Measurements from ENCODE around the gene ZNF394.
"Not testable (repeated sequence)": the region's sequence is repeated elsewhere in the genome, so short reads cannot be mapped to it uniquely, and the experiment has no call there.

ZNF394 gene

GRCh38 chr7:99499721-99500636 is at the start of gene ZNF394:
Gene ZNF394 (minus strand): TSS chr7:99500281. CDS start chr7:99500093, 188 bp downstream.
- DNase-seq (ENCODE audit: low spot score): peak; percentile 91

DNA sequence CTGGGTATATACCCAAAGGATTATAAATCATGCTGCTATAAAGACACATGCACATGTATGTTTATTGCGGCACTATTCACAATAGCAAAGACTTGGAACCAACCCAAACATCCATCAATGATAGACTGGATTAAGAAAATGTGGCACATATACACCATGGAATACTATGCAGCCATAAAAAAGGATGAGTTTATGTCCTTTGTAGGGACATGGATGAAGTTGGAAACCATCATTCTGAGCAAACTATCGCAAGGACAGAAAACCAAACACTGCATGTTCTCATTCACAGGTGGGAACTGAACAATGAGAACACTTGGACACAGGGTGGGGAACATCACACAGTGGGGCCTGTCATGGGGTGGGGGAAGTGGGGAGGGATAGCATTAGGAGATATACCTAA is 49.5 kb upstream of the ZNF394 start:
- not testable (repeated sequence) for DNase-seq (ENCODE audit: low spot score)

- not testable (repeated sequence) for DNase-seq (ENCODE audit: low spot score)
Observed at GRCh38 chr7:99545308-99545707, 45.2 kb upstream of the ZNF394 start.

- no peak for DNase-seq (ENCODE audit: low spot score)
Observed at GRCh38 chr7:99543916-99544315, 43.8 kb upstream of the ZNF394 start.

GRCh38 chr7:99543081-99543671 is 43.1 kb upstream of the ZNF394 start:
- no peak for DNase-seq (ENCODE audit: low spot score)

DNA sequence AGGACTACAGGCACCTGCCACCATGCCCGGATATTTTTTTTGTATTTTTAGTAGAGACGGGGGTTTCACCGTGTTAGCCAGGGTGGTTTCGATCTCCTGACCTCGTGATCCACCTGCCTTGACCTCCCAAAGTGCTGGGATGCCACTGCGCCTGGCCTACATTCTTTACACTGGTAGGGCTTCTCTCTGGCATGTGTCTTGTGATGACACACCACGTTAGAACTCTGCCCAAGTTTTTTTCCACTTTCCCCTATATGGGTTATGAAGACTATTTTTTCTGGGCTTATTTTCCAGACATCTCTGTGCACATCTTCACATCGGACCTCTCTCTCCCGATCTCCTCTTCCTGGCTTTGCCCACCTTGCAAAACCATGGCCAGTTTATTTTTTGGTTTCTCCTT is 41.1 kb upstream of the ZNF394 start:
- no peak for DNase-seq (ENCODE audit: low spot score)

DNA sequence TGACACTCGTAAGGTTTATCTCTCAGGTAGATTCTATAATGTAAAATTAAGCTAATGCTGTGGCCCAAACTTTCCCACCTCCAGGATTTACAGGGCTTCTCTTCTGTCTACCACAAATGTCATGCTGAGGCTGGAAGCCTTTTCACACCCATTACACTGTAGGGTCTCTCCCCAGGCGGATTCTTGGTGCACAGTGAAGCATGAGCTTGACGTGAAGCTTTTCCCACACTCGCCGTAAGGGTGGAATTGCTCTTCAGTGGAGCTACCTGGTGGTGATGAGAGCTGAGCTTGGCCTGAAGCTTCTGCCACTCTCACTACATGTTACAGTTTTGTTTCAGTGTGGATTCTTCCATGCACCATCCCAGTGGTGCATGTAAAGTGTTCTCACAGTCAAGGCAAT is 40.5 kb upstream of the ZNF394 start:
- no peak for DNase-seq (ENCODE audit: low spot score)

GRCh38 chr7:99539213-99539811 is 39.2 kb upstream of the ZNF394 start:
- no peak for DNase-seq (ENCODE audit: low spot score)

- no peak for DNase-seq (ENCODE audit: low spot score)
Observed at GRCh38 chr7:99535667-99536066, 35.6 kb upstream of the ZNF394 start.

GRCh38 chr7:99531354-99531765 is 31.3 kb upstream of the ZNF394 start:
- DNase-seq (ENCODE audit: low spot score): no peak

- DNase-seq (ENCODE audit: low spot score): no peak
Observed at GRCh38 chr7:99525713-99526440, 25.8 kb upstream of the ZNF394 start.

DNA sequence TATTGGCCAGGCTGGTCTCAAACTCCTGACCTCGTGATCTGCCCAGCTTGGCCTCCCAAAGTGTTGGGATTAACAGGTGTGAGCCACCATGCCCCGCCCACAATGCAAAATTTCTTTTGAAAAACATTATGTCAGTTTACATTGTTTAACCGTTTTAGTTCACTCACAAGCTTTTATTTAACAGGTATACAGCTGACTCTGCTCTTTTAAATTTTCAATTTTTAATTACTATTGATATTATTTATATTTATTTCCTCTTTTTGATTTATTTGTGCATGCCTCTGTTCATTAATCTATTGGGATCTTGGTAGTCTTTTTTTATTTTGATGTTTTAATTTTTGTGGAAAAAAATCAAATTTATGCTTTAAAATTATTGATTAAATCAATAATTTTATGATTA is 21.3 kb upstream of the ZNF394 start:
- no peak for DNase-seq (ENCODE audit: low spot score)

DNA sequence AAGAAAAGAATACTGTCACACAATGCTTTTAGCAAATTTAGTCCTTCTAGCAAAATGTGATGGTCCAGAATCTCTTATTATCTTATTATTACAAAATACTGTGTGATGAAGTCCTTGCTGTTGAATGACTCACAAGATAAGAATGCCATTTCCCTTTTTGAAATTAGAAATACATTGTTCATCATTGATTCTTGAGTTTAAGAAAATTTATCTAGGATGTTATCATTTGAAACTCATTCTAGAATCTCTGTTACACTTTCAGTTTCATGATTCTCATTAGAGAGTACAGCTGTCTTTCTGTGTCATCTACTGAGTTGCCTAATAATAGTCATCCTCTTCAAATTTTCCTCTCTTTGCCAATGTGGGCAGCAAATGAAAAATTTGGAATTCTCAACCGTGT is 14.0 kb upstream of the ZNF394 start:
- DNase-seq (ENCODE audit: low spot score): no peak

GRCh38 chr7:99505324-99505662 is 5.2 kb upstream of the ZNF394 start:
- DNase-seq (ENCODE audit: low spot score): no peak

DNA sequence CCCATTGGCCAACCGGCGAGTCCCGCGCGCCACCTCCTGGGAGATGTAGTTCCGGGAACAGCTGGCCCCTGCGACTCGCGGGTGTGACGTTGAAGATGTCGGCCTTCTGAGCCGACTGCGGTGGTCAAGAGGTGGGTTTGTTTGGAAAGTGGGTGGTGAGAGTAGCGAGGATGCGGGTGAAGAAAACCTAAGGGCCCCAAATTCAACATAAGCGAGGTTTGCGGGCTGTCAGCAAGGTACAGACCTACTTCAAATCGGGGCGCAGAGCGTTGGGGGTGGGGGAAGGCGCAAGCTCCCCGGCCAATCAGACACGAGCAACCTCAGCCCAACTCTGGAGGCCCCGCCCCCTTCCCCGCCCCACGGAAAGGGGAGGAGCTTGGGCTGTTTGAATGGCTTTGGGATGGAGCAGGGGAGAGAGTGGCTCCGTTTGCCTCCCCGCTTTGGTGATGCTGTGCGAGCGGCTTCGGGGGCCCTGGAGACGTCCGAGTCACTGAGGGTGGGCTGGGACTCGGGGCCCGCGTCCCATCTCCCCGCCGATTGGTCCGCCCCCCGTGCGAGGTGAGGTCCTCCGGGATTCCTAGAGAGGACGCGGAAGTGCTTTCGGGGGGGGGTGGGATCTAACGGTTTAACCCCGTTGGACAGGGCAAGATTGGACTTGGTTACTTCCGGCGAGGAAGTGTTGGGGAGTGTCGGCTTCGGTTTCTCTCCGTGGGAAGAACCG is 4.7 kb upstream of the ZNF394 start, which contains the start of gene ZKSCAN5:
Gene ZKSCAN5 (plus strand): TSS at position 60 of the 721 bp plus-strand sequence. CDS start 1,383 bp downstream, outside the sequence.
- DNase-seq (ENCODE audit: low spot score): peak; percentile 97

DNA sequence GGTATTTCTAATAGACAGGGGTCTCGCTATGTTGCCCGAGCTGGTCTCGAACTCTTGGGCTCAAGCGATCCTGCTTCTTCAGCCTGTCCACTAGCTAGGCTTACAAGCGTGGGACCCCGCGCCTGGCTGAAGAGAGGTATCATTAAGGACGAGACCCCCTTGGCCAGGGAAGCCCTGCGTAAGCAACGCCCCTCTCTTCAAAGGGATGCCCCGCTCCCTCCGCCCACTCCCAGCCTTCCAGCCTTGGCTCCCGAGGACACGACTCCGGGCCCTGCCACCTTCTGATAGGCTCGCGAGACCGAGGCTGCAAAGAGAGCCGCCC is 4.2 kb upstream of the ZNF394 start:
- no peak for DNase-seq (ENCODE audit: low spot score)

DNA sequence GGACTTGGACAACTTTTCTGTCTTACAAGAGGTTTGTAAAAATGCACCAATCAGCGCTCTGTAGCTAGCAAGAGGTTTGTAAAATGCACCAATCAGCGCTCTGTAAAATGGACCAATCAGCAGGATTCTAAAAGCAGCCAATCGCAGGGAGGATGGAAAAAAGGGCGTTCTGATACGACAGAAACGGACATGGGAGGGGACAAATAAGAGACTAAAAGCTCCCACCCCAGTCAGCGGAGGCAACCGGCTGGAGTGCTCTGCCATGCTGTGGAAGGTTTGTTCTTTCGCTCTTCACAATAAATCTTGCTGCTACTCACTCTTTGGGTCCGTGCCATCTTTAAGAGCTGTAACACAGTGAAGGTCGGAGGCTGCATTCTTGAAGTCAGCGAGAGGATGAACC is 1.2 kb upstream of the ZNF394 start:
- not testable (repeated sequence) for DNase-seq (ENCODE audit: low spot score)

- DNase-seq (ENCODE audit: low spot score): no peak
Observed at GRCh38 chr7:99500637-99501009, 542 bp upstream of the ZNF394 start.

GRCh38 chr7:99499371-99499720 is 735 bp downstream of the ZNF394 start:
- DNase-seq (ENCODE audit: low spot score): peak; percentile 15

DNA sequence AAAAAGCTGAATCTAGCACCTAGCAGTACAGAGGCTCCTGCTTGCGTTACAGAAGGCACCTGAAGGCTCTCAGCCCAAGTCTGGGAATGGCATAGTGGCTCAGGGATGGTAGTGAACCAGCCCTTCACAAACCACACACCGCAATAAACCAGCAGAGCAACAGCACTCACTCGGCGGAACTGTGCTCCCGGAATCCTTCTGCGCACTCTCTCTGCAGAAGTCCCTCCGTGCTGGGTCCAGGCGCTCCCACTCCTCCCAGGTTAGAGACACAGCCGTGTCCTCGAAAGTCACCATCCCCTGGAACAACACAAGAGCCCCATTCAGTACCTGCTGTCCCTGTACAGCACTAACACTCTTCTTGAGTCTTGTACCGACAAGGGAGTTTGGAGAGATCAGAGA is 1.5 kb downstream of the ZNF394 start:
- DNase-seq (ENCODE audit: low spot score): no peak

DNA sequence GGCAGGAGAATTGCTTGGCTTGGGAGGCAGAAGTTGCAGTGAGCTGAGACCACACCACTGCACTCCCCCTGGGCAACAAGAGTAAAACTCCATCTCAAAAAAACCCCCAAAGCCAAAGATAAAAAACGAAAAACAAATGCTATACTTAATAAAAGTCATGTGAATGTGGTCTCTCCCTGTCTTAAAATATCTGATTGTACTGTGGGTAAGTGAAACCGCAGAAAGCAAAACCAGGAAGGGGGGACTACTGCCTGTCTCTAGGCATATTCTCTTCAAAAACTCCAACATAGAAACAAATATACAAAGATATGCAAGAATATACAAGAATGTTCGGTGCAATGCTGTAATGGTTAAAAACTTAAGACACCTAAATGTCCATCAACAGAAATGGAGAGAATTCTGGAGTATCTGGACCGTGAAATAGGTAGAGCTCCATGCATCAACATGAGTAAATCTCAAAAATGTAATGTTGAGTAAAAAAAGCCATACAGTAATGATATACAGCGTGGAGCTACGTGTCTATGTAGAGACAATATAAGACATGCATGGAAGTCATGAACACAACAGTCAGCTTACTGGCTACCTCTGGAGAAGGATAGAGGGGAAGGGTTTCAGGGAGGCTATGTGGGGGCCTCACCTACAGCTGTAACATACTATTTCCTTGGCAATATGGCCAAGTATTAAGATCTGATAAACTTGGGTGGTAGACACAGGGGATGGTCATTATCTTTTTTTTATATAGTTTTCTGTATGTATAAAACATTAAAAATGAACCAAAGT is 2.1 kb downstream of the ZNF394 start:
- no peak for DNase-seq (ENCODE audit: low spot score)

All from kidney tubule cell (primary cell).